Gastrocnemius medialis (tissue), 4 donors: Measurements from ENCODE around the gene PAPPA. TPM values are rescaled to one million over a fixed set of nuclear protein-coding genes. Genes with fewer than 3 reads are reported as not detected.

Source experiments
- ATAC-seq, 2 donors: fragments of 150-250 bp; one replicate each; pipeline ENCODE4 v1.9.1; 2016
- DNase-seq, 2 donors: peaks; one replicate each; pipeline ENCODE4 v3.0.0-alpha.2; 2019
- H3K27ac ChIP-seq, 4 donors: fragments of 200-600 bp; sonication (generic); 1 replicate in 1 of 4; 2 replicates in 3 of 4; pipeline ENCODE4 v1.5.1; 2016 to 2018; ENCODE audit warnings: mild to moderate bottlenecking in 2 of 4, moderate library complexity in 1 of 4
- H3K27me3 ChIP-seq, 3 donors: fragments of 200-600 bp; sonication (generic) in 2 of 3; 1 replicate in 1 of 3; 2 replicates in 2 of 3; pipeline versions ENCODE4 v1.5.1 to v1.6.0; 2016 to 2019; ENCODE audit warnings: mild to moderate bottlenecking in 1 of 3, moderate library complexity in 1 of 3
- H3K36me3 ChIP-seq, 2 donors: fragments of 200-600 bp; sonication (generic) in 1 of 2; one replicate each; pipeline ENCODE4 v1.5.1; 2017 to 2018
- H3K4me1 ChIP-seq, 2 donors: fragments of 200-600 bp; sonication (generic) in 1 of 2; one replicate each; pipeline ENCODE4 v1.5.1; 2016 to 2017; ENCODE audit warnings: mild to moderate bottlenecking in 2 of 2
- H3K4me3 ChIP-seq, 4 donors: fragments of 200-600 bp; sonication (generic) in 3 of 4; 1 replicate in 1 of 4; 2 replicates in 3 of 4; pipeline ENCODE4 v1.5.1; 2016 to 2019; ENCODE audit warnings: mild to moderate bottlenecking in 2 of 4
- H3K9me3 ChIP-seq, 3 donors: fragments of 200-600 bp; sonication (generic) in 2 of 3; 1 replicate in 1 of 3; 2 replicates in 2 of 3; pipeline ENCODE4 v1.5.1; 2016 to 2019
- POLR2A ChIP-seq, 2 donors: fragments of 450-650 bp; IDR thresholded peaks; one replicate each; pipeline ENCODE4 v1.6.1; 2017; ENCODE audit warnings: antibody characterized with exemption in 2 of 2, mild to moderate bottlenecking in 2 of 2, moderate library complexity in 2 of 2
- in situ Hi-C, 4 donors: fragments of 200-750 bp; cut with MboI; loops; one replicate each; pipeline versions ENCODE4 v1.15.0 to v1.8.0; 2017; ENCODE audit warnings: low sequenced_read_pairs in 4 of 4
- intact Hi-C: fragments of 100-400 bp; cut with DNase I; formaldehyde crosslinking; loops from one replicate; pipeline ENCODE4 v1.15.1; 2023; ENCODE audit warnings: low total_unique reads
- total RNA-seq, 4 donors: library from RNA; depleted of rRNA; stranded (reverse); fragments of >200 nt; gene quantifications; one replicate each; pipeline versions ENCODE4 v1.1.0 to v1.2.3, GENCODE V29; 2016
- TF ChIP-seq, protein P1 (sequence below), 5 experiments: fragments of 450-650 bp in 3 of 5; fragments of 200-600 bp in 2 of 5; sonication (generic) in 2 of 5; IDR thresholded peaks in 4 of 5; conservative IDR thresholded peaks in 1 of 5; 1 replicate in 4 of 5; 2 replicates in 1 of 5; pipeline ENCODE4 v1.5.1; 2016 to 2019; ENCODE audit warnings: antibody characterized with exemption in 5 of 5, mild to moderate bottlenecking in 3 of 5, moderate library complexity in 3 of 5

The PAPPA gene
- total RNA-seq, 4 donors from 2014 or later = 0.56 to 2.1 (median 1.4) TPM

DNA sequence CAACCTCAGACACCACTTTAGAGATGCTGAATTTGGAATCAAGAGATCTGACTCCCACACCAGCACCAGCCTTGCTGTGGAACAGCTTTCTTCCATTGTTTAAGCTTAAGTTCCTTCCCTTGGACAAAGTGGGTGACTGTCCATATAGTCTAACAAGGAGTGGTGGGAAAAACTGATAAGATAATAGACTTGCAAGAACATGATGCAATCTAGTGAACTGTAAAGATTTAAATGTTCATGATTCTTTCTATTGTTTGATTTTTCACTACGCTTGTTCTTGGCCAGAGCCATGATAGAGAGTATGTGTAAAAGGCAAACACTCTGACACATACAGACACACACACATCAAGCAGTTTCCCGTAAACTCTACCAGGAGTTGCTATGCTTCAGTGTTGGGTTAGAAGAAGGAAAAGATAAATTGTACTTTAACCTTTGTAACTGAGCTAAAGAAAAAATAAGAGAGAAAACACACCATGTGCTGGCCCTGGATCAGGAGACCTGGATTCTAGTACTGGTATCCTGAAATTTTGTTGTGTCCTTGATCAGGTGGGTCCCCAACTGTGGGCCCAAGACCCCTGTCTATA, 94.3 kb downstream of the PAPPA start:
- in situ Hi-C loops = no loop called here
- no peak overlapping the region for H3K27ac ChIP-seq
- no peaks in the 10 kb centered on the region for H3K27me3 ChIP-seq
- no peak overlapping the region for H3K4me3 ChIP-seq
- no peaks in the 10 kb centered on the region for H3K9me3 ChIP-seq
- no peaks in the 10 kb centered on the region for H3K36me3 ChIP-seq
- DNase-seq = no peak
- intact Hi-C loops = no loop called here
- H3K4me1 ChIP-seq = no peaks in the 10 kb centered on the region
- ATAC-seq = no peak
- no peak for TF ChIP-seq POLR2A (IDR thresholded peaks at IDR 0.05)
- TF ChIP-seq, protein P1, sequence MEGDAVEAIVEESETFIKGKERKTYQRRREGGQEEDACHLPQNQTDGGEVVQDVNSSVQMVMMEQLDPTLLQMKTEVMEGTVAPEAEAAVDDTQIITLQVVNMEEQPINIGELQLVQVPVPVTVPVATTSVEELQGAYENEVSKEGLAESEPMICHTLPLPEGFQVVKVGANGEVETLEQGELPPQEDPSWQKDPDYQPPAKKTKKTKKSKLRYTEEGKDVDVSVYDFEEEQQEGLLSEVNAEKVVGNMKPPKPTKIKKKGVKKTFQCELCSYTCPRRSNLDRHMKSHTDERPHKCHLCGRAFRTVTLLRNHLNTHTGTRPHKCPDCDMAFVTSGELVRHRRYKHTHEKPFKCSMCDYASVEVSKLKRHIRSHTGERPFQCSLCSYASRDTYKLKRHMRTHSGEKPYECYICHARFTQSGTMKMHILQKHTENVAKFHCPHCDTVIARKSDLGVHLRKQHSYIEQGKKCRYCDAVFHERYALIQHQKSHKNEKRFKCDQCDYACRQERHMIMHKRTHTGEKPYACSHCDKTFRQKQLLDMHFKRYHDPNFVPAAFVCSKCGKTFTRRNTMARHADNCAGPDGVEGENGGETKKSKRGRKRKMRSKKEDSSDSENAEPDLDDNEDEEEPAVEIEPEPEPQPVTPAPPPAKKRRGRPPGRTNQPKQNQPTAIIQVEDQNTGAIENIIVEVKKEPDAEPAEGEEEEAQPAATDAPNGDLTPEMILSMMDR (IDR thresholded peaks at IDR 0.05 in 4 of 5, conservative IDR thresholded peaks at IDR 0.05 in 1 of 5) = no peak

DNA sequence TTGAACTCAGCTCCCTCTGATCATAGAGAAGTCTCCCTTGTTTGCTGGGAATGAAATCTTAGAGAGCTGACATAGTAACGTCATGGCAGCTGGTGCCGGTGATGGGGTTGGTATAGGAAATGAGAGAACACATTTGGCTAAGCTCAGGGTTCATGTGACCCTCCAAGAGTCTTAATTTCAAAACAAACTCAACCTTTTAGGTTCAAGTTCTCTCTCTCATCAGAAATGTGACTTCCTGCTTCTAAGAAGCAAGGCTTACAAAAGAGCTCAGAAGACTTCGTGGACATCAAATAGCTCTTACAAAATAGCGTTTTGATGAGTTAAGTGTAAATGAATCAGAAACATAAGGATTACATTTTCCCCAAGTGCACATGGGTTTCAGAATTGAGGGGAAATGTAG, 97.3 kb downstream of the PAPPA start:
- Histone ChIP-seq H3K27me3 (no peaks in the 10 kb centered on the region), H3K9me3 (no peaks in the 10 kb centered on the region), H3K36me3 (no peaks in the 10 kb centered on the region), H3K4me1 (no peaks in the 10 kb centered on the region), H3K27ac (no peak overlapping the region), H3K4me3 (no peak overlapping the region)
- no peak for TF ChIP-seq POLR2A (IDR thresholded peaks at IDR 0.05)
- TF ChIP-seq, protein P1 (IDR thresholded peaks at IDR 0.05 in 4 of 5, conservative IDR thresholded peaks at IDR 0.05 in 1 of 5) = no peak
- in situ Hi-C loops = no loop called here
- intact Hi-C loops = no loop called here
- DNase-seq (no peak), ATAC-seq (no peak)

DNA sequence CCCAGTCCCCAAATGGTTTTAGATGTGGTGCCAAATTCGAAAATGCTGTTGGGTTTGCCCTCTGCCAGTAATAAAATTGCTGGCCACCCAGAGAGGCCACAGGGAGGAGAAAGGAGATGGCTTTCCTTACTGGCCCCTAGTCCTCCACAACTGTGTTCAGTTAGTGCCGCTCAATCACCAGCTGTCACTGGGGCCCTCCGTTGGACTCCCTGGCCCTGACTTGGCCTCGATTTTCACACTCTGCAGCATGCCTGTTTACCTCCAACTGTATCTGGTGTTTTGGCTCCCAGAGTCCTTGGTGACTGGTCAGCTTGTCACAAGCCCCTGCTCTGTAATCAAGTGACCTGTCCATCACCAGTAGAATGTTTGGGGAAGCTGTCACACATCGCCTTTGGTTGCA, 97.8 kb downstream of the PAPPA start:
- TF ChIP-seq, protein P1 (IDR thresholded peaks at IDR 0.05 in 4 of 5, conservative IDR thresholded peaks at IDR 0.05 in 1 of 5) = no peak
- TF ChIP-seq POLR2A (IDR thresholded peaks at IDR 0.05) = no peak
- intact Hi-C loops (no loop called here), in situ Hi-C loops (no loop called here)
- Histone ChIP-seq H3K27me3 (no peaks in the 10 kb centered on the region), H3K27ac (no peak overlapping the region), H3K4me3 (no peak overlapping the region), H3K9me3 (no peaks in the 10 kb centered on the region), H3K4me1 (no peaks in the 10 kb centered on the region), H3K36me3 (no peaks in the 10 kb centered on the region)
- DNase-seq (no peak), ATAC-seq (no peak)

DNA sequence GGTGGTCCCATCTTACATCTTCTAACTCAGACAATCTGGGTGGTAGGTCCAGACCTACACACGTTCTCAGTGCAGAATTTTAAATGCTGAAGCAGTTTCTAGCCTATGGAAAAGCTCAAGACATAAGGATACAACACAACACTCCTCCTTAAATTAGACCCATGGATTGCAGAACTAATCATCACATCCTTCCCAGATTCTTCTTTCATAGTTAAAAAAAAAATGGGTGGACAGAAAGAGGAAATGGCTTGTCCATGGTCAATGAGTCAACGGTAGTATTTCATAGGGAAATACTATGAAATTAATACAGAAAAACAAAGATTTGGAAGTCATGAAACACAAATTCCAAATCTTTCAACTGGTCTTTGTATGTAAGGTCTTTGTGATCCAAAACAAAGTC, 106.9 kb downstream of the PAPPA start:
- Histone ChIP-seq H3K4me3 (no peak overlapping the region), H3K27me3 (no peaks in the 10 kb centered on the region), H3K36me3 (no peaks in the 10 kb centered on the region), H3K4me1 (no peaks in the 10 kb centered on the region), H3K9me3 (no peaks in the 10 kb centered on the region), H3K27ac (no peak overlapping the region)
- intact Hi-C loops = no loop called here
- TF ChIP-seq, protein P1 (IDR thresholded peaks at IDR 0.05 in 4 of 5, conservative IDR thresholded peaks at IDR 0.05 in 1 of 5) = no peak
- no peak for TF ChIP-seq POLR2A (IDR thresholded peaks at IDR 0.05)
- in situ Hi-C loops = no loop called here
- DNase-seq (no peak), ATAC-seq (no peak)

DNA sequence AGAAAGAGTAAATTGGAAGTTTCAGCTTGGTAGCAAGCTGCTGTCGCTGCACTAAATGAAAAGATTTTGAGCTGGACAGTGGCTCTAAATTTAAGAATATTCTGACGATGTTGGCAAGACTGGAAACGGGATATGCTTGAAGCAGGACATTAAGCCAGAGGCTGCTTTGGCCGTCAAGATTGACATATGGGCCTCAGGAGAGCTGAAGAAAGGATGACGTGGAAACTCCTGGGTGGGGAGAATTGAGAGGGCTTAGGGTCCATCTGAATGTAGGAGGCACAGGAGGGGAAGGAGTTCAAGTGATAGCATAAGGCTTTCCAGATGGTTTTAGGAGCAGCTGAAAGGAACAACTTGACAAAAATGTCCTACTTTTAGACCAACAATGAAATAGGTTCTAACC, 108.9 kb downstream of the PAPPA start:
- TF ChIP-seq, protein P1 (IDR thresholded peaks at IDR 0.05 in 4 of 5, conservative IDR thresholded peaks at IDR 0.05 in 1 of 5) = no peak
- TF ChIP-seq POLR2A (IDR thresholded peaks at IDR 0.05) = no peak
- no peak overlapping the region for H3K27ac ChIP-seq
- intact Hi-C loops (no loop called here), in situ Hi-C loops (no loop called here)
- H3K4me1 ChIP-seq = no peaks in the 10 kb centered on the region
- H3K27me3 ChIP-seq = no peaks in the 10 kb centered on the region
- DNase-seq = no peak
- no peak overlapping the region for H3K4me3 ChIP-seq
- no peak for ATAC-seq
- H3K9me3 ChIP-seq = no peaks in the 10 kb centered on the region
- H3K36me3 ChIP-seq = no peaks in the 10 kb centered on the region
